ENCODE measurements around the gene FLAD1. TPM values are rescaled to one million over a fixed set of nuclear protein-coding genes. Genes with fewer than 3 reads are reported as not detected.

The FLAD1 gene
- total RNA-seq, 1 donor from 2014 or later = 35.9 TPM

DNA sequence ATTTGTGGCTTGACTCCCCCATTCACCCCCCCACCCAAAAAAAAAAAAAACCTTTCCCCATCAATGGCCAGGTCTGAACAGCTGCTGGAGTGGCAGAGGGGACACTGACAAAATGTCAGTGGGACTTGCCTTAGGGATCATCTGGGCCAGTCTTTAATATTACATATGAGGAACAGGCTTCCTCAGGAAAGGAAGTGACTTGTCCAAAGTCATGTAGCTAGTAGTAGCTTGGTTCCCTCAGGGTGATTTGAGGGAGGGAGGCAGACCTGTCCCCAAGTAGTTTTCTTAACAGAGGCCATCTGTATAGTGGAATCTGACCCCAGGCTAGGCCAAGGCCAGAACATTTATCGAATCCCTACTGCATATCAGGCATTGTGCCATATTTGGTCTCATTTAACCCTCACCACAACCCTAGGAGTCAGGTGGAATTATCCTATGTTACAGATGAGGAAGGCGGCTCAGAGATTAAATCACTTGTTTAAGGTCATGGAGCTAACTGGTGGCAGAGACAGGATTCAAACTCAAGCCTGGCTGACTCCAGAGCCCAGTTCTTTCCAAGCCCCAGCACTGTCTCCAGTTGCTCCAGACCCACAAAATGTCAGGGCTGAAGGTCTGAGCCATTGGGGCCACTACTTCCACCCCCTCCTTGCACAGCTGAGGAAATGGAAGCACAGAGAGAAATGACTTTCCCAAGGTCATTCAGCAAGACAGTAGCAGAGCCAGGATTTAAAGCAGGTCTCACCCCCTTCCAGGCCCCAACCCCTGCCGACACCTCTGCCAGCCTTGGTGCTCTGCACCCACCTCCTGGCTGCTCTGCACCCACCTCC lies 29.8 kb downstream of the FLAD1 start:
- no peak overlapping the region for H3K4me3 Mint-ChIP-seq (ENCODE audit: unreplicated experiment)
- no peaks in the 10 kb centered on the region for H3K36me3 Mint-ChIP-seq (ENCODE audit: low read depth, unreplicated experiment)
- peaks cover 14% of the 10 kb centered on the region for H3K4me1 Mint-ChIP-seq (ENCODE audit: unreplicated experiment)
- H3K27ac Mint-ChIP-seq (ENCODE audit: unreplicated experiment) = no peak overlapping the region
- H3K9me3 Mint-ChIP-seq (ENCODE audit: unreplicated experiment) = no peaks in the 10 kb centered on the region
- H3K27me3 Mint-ChIP-seq (ENCODE audit: unreplicated experiment) = peaks cover 8% of the 10 kb centered on the region
- DNase-seq (ENCODE audit: low spot score) = no peak
- TF ChIP-seq, protein P1, sequence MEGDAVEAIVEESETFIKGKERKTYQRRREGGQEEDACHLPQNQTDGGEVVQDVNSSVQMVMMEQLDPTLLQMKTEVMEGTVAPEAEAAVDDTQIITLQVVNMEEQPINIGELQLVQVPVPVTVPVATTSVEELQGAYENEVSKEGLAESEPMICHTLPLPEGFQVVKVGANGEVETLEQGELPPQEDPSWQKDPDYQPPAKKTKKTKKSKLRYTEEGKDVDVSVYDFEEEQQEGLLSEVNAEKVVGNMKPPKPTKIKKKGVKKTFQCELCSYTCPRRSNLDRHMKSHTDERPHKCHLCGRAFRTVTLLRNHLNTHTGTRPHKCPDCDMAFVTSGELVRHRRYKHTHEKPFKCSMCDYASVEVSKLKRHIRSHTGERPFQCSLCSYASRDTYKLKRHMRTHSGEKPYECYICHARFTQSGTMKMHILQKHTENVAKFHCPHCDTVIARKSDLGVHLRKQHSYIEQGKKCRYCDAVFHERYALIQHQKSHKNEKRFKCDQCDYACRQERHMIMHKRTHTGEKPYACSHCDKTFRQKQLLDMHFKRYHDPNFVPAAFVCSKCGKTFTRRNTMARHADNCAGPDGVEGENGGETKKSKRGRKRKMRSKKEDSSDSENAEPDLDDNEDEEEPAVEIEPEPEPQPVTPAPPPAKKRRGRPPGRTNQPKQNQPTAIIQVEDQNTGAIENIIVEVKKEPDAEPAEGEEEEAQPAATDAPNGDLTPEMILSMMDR (IDR thresholded peaks at IDR 0.05; ENCODE audit: unreplicated experiment) = no peak

DNA sequence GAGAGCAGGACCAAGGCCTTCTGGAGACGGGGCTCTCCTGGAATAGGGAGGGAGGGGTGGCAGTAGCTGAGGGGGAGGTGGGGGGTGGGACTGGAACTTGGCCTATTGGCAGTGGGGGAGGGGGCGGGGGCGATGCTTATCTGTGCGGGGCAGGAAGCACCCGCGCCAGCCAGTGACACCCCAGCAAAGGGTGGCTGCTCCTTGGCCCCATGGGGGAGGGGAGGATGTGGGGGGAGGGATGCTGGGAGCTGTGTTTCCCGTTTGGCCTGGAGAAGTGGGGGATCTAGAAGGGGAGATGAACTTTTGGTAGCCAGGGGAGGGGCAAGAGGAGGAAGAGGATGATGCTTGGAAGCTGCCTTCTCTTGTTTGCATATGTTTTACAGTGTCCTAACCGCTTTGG lies 30.5 kb downstream of the FLAD1 start:
- H3K4me3 Mint-ChIP-seq (ENCODE audit: unreplicated experiment) = no peak overlapping the region
- DNase-seq (ENCODE audit: low spot score) = no peak
- TF ChIP-seq, protein P1 (IDR thresholded peaks at IDR 0.05; ENCODE audit: unreplicated experiment) = no peak
- peak overlapping the region; percentile 24 for H3K27ac Mint-ChIP-seq (ENCODE audit: unreplicated experiment)
- peaks cover 8% of the 10 kb centered on the region for H3K27me3 Mint-ChIP-seq (ENCODE audit: unreplicated experiment)
- H3K9me3 Mint-ChIP-seq (ENCODE audit: unreplicated experiment) = no peaks in the 10 kb centered on the region
- no peaks in the 10 kb centered on the region for H3K36me3 Mint-ChIP-seq (ENCODE audit: low read depth, unreplicated experiment)
- H3K4me1 Mint-ChIP-seq (ENCODE audit: unreplicated experiment) = peaks cover 14% of the 10 kb centered on the region

DNA sequence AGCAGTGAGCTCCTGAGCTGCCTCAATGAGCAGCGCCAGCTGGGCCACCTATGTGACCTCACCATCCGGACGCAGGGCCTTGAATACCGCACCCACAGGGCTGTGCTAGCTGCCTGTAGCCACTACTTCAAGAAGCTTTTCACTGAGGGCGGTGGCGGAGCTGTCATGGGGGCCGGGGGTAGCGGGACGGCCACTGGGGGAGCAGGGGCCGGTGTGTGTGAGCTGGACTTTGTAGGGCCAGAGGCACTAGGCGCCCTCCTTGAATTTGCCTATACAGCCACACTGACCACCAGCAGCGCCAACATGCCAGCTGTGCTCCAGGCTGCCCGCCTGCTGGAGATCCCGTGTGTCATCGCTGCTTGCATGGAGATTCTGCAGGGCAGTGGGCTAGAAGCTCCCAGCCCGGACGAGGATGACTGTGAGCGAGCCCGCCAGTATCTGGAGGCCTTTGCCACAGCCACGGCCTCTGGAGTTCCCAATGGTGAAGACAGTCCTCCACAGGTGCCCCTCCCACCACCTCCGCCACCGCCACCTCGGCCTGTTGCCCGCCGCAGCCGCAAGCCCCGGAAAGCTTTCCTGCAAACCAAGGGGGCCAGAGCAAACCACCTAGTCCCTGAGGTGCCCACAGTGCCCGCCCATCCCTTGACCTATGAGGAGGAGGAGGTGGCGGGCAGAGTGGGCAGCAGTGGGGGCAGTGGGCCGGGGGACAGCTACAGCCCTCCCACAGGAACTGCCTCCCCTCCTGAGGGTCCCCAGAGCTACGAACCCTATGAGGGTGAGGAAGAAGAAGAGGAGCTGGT lies 31.8 kb downstream of the FLAD1 start:
- Mint-ChIP-seq H3K4me3 (ENCODE audit: unreplicated experiment) (no peak overlapping the region), H3K27ac (ENCODE audit: unreplicated experiment) (no peak overlapping the region), H3K27me3 (ENCODE audit: unreplicated experiment) (peaks cover 11% of the 10 kb centered on the region), H3K4me1 (ENCODE audit: unreplicated experiment) (peaks cover 17% of the 10 kb centered on the region), H3K36me3 (ENCODE audit: low read depth, unreplicated experiment) (peaks cover 6% of the 10 kb centered on the region), H3K9me3 (ENCODE audit: unreplicated experiment) (no peaks in the 10 kb centered on the region)
- TF ChIP-seq, protein P1 (IDR thresholded peaks at IDR 0.05; ENCODE audit: unreplicated experiment) = no peak
- DNase-seq (ENCODE audit: low spot score) = no peak

DNA sequence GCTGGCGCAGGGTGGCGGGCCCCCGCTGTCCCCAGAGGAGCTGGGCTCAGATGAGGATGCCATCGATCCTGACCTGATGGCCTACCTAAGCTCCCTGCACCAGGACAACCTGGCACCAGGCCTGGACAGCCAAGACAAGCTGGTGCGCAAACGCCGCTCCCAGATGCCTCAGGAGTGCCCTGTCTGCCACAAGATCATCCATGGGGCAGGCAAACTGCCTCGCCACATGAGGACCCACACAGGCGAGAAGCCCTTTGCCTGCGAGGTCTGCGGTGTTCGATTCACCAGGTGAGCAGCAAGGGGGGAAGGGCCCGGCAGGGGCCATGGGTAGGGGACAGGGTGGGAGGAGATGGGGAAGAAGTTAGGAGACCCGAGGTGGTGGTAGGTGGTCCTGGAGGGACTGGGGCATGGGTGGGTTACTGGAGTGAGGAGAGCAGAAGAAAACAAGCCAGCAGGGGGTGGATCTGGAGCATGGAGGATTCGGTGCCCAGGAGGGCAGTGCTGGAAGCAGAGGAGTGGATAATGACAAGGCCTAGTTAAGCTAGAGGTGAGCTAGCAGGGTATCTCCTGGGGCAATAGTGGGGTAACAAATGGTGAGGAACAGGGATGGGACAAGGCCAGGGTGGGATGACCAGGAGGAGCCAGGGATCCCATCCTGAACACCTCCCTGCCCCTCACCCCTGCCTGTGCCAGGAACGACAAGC lies 32.5 kb downstream of the FLAD1 start:
- Mint-ChIP-seq H3K27me3 (ENCODE audit: unreplicated experiment) (peaks cover 15% of the 10 kb centered on the region), H3K9me3 (ENCODE audit: unreplicated experiment) (no peaks in the 10 kb centered on the region), H3K4me1 (ENCODE audit: unreplicated experiment) (peaks cover 17% of the 10 kb centered on the region), H3K27ac (ENCODE audit: unreplicated experiment) (no peak overlapping the region), H3K4me3 (ENCODE audit: unreplicated experiment) (peak overlapping the region; percentile 11), H3K36me3 (ENCODE audit: low read depth, unreplicated experiment) (peaks cover 9% of the 10 kb centered on the region)
- DNase-seq (ENCODE audit: low spot score) = no peak
- TF ChIP-seq, protein P1 (IDR thresholded peaks at IDR 0.05; ENCODE audit: unreplicated experiment) = no peak

Measured in endothelial cell (in vitro differentiated cells).